BLaER1 (cell line): ENCODE results near the gene KCNJ16.

Experiments
- H3K27ac ChIP-seq: shearing (Covaris generic); formaldehyde crosslinking; 2 replicates; pipeline ENCODE4 v1.8.1; 2022
- H3K27me3 ChIP-seq: shearing (Covaris generic); formaldehyde crosslinking; 2 replicates; pipeline ENCODE4 v1.8.1; 2022
- H3K36me3 ChIP-seq: shearing (Covaris generic); formaldehyde crosslinking; 2 replicates; pipeline ENCODE4 v1.8.1; 2022
- H3K4me1 ChIP-seq: shearing (Covaris generic); formaldehyde crosslinking; 2 replicates; pipeline ENCODE4 v1.8.1; 2022
- H3K4me2 ChIP-seq: shearing (Covaris generic); formaldehyde crosslinking; 2 replicates; pipeline ENCODE4 v1.8.1; 2022
- H3K4me3 ChIP-seq: shearing (Covaris generic); formaldehyde crosslinking; 2 replicates; pipeline ENCODE4 v1.8.1; 2022
- H3K9ac ChIP-seq: shearing (Covaris generic); formaldehyde crosslinking; 2 replicates; pipeline ENCODE4 v1.8.1; 2022
- H3K9me3 ChIP-seq: shearing (Covaris generic); formaldehyde crosslinking; 2 replicates; pipeline ENCODE4 v1.8.1; 2022
- H4K20me1 ChIP-seq: shearing (Covaris generic); formaldehyde crosslinking; 2 replicates; pipeline ENCODE4 v1.8.1; 2022
- Cebpa-rat ChIP-seq: shearing (Covaris generic); IDR thresholded peaks from 2 replicates; pipeline ENCODE4 v1.8.1; 2022

KCNJ16 gene

GRCh38 chr17:70070305-70071027 lies 4.6 kb upstream of the KCNJ16 start:
- Histone ChIP-seq H3K9ac (no peak overlapping the region), H3K4me2 (no peak overlapping the region), H3K4me1 (no peaks in the 10 kb centered on the region), H4K20me1 (no peaks in the 10 kb centered on the region), H3K9me3 (no peaks in the 10 kb centered on the region), H3K27me3 (no peaks in the 10 kb centered on the region), H3K4me3 (no peak overlapping the region), H3K27ac (no peak overlapping the region), H3K36me3 (no peaks in the 10 kb centered on the region)
- TF ChIP-seq Cebpa-rat = no peak

- no peaks in the 10 kb centered on the region for H3K27me3 ChIP-seq
- H3K9ac ChIP-seq = no peak overlapping the region
- no peak overlapping the region for H3K27ac ChIP-seq
- no peaks in the 10 kb centered on the region for H3K36me3 ChIP-seq
- TF ChIP-seq Cebpa-rat = no peak
- H3K4me2 ChIP-seq = no peak overlapping the region
- H3K4me1 ChIP-seq = no peaks in the 10 kb centered on the region
- no peaks in the 10 kb centered on the region for H4K20me1 ChIP-seq
- no peak overlapping the region for H3K4me3 ChIP-seq
- no peaks in the 10 kb centered on the region for H3K9me3 ChIP-seq
Observed at GRCh38 chr17:70071127-70071526, 3.9 kb upstream of the KCNJ16 start.

GRCh38 chr17:70071620-70072019 lies 3.4 kb upstream of the KCNJ16 start:
- no peaks in the 10 kb centered on the region for H3K36me3 ChIP-seq
- no peak overlapping the region for H3K9ac ChIP-seq
- H3K27me3 ChIP-seq = no peaks in the 10 kb centered on the region
- no peak for TF ChIP-seq Cebpa-rat
- no peak overlapping the region for H3K27ac ChIP-seq
- no peaks in the 10 kb centered on the region for H3K9me3 ChIP-seq
- no peak overlapping the region for H3K4me2 ChIP-seq
- no peaks in the 10 kb centered on the region for H3K4me1 ChIP-seq
- no peaks in the 10 kb centered on the region for H4K20me1 ChIP-seq
- H3K4me3 ChIP-seq = no peak overlapping the region

- H3K4me1 ChIP-seq = peaks cover 7% of the 10 kb centered on the region; the same call in 1 of the 2 replicates
- no peaks in the 10 kb centered on the region for H3K27me3 ChIP-seq
- no peak for TF ChIP-seq Cebpa-rat
- H3K4me2 ChIP-seq = no peak overlapping the region
- H3K9ac ChIP-seq = no peak overlapping the region
- H3K27ac ChIP-seq = no peak overlapping the region
- H4K20me1 ChIP-seq = no peaks in the 10 kb centered on the region
- H3K36me3 ChIP-seq = no peaks in the 10 kb centered on the region
- no peaks in the 10 kb centered on the region for H3K9me3 ChIP-seq
- no peak overlapping the region for H3K4me3 ChIP-seq
Observed at GRCh38 chr17:70072546-70073309, 2.3 kb upstream of the KCNJ16 start.

GRCh38 chr17:70073310-70073709 lies 1.7 kb upstream of the KCNJ16 start:
- Histone ChIP-seq H3K4me3 (no peak overlapping the region), H3K9ac (no peak overlapping the region), H3K9me3 (no peaks in the 10 kb centered on the region), H3K27ac (no peak overlapping the region), H3K36me3 (no peaks in the 10 kb centered on the region), H3K4me2 (no peak overlapping the region), H4K20me1 (no peaks in the 10 kb centered on the region), H3K4me1 (peaks cover 9% of the 10 kb centered on the region; the same call in 1 of the 2 replicates), H3K27me3 (no peaks in the 10 kb centered on the region)
- TF ChIP-seq Cebpa-rat = no peak

- Histone ChIP-seq H3K36me3 (no peaks in the 10 kb centered on the region), H3K9ac (no peak overlapping the region), H3K27ac (no peak overlapping the region), H3K27me3 (no peaks in the 10 kb centered on the region), H3K4me3 (no peak overlapping the region), H4K20me1 (no peaks in the 10 kb centered on the region), H3K4me1 (peaks cover 9% of the 10 kb centered on the region; the same call in 1 of the 2 replicates), H3K9me3 (no peaks in the 10 kb centered on the region), H3K4me2 (no peak overlapping the region)
- no peak for TF ChIP-seq Cebpa-rat
Observed at GRCh38 chr17:70073799-70074198, 1.2 kb upstream of the KCNJ16 start.

- peaks cover 9% of the 10 kb centered on the region; the same call in 1 of the 2 replicates for H3K4me1 ChIP-seq
- no peak for TF ChIP-seq Cebpa-rat
- H3K27me3 ChIP-seq = no peaks in the 10 kb centered on the region
- no peaks in the 10 kb centered on the region for H3K36me3 ChIP-seq
- H3K4me3 ChIP-seq = no peak overlapping the region
- H3K4me2 ChIP-seq = no peak overlapping the region
- no peaks in the 10 kb centered on the region for H3K9me3 ChIP-seq
- H3K9ac ChIP-seq = no peak overlapping the region
- H4K20me1 ChIP-seq = no peaks in the 10 kb centered on the region
- H3K27ac ChIP-seq = no peak overlapping the region
Observed at GRCh38 chr17:70074236-70074830, 692 bp upstream of the KCNJ16 start.

- Histone ChIP-seq H3K27me3 (no peaks in the 10 kb centered on the region), H3K4me2 (no peak overlapping the region), H3K4me1 (peaks cover 9% of the 10 kb centered on the region; the same call in 1 of the 2 replicates), H3K36me3 (no peaks in the 10 kb centered on the region), H3K27ac (no peak overlapping the region), H3K9ac (no peak overlapping the region), H3K4me3 (no peak overlapping the region), H4K20me1 (no peaks in the 10 kb centered on the region), H3K9me3 (no peaks in the 10 kb centered on the region)
- no peak for TF ChIP-seq Cebpa-rat
Observed at GRCh38 chr17:70076189-70076588, 1.2 kb downstream of the KCNJ16 start.

GRCh38 chr17:70076831-70077230 lies 1.8 kb downstream of the KCNJ16 start:
- Histone ChIP-seq H3K4me2 (no peak overlapping the region), H3K27me3 (no peaks in the 10 kb centered on the region)
- no peak for TF ChIP-seq Cebpa-rat

GRCh38 chr17:70078549-70078948 lies 3.5 kb downstream of the KCNJ16 start:
- Histone ChIP-seq H4K20me1 (no peaks in the 10 kb centered on the region), H3K27ac (no peak overlapping the region), H3K4me1 (peaks cover 9% of the 10 kb centered on the region; the same call in 1 of the 2 replicates), H3K9me3 (no peaks in the 10 kb centered on the region), H3K4me3 (no peak overlapping the region), H3K9ac (no peak overlapping the region), H3K36me3 (no peaks in the 10 kb centered on the region), H3K4me2 (no peak overlapping the region), H3K27me3 (no peaks in the 10 kb centered on the region)
- no peak for TF ChIP-seq Cebpa-rat

More at GRCh38 chr17:70076831-70077230, 1.8 kb downstream of the KCNJ16 start:
- no peaks in the 10 kb centered on the region for H3K9me3 ChIP-seq
- no peaks in the 10 kb centered on the region for H3K36me3 ChIP-seq
- no peak overlapping the region for H3K4me3 ChIP-seq
- H3K9ac ChIP-seq = no peak overlapping the region
- no peaks in the 10 kb centered on the region for H4K20me1 ChIP-seq
- no peak overlapping the region for H3K27ac ChIP-seq
- peaks cover 9% of the 10 kb centered on the region; the same call in 1 of the 2 replicates for H3K4me1 ChIP-seq
